Measurements from ENCODE around the gene RMP24.

Gene RMP24

GRCh38 chr18:35942133-35942532 is 30.3 kb upstream of the RMP24 start:
- DNase-seq = no peak
- no peak overlapping the region for H3K4me2 ChIP-seq (replicated peaks; ENCODE audit: extremely low read depth, low read length, poor library complexity, severe bottlenecking)
- no peak overlapping the region for H3K4me3 ChIP-seq (replicated peaks in 1 of 3; ENCODE audit: low read depth in 2 of 3, low read length in 3 of 3)
- no peak for TF ChIP-seq CTCF (IDR thresholded peaks at IDR 0.05)
- no peak overlapping the region for H3K9ac ChIP-seq (ENCODE audit: insufficient read depth, low read length, poor library complexity, severe bottlenecking)
- intact Hi-C loops (cut with micrococcal nuclease) = no loop called here
- H3K4me1 ChIP-seq (ENCODE audit: control insufficient read depth in 1 of 2, insufficient read depth in 2 of 2, low read length in 2 of 2) = no peaks in the 10 kb centered on the region
- Mint-ChIP-seq H3K27me3 (ENCODE audit: low read depth in 3 of 3) (peaks cover 0 to 4% (median 2%) of the 10 kb centered on the region in 3 donors), H3K4me3 (no peak overlapping the region), H3K9me3 (no peaks in the 10 kb centered on the region), H3K27ac (no peak overlapping the region), H3K4me1 (no peaks in the 10 kb centered on the region), H3K36me3 (no peaks in the 10 kb centered on the region)
- no peaks in the 10 kb centered on the region for H3K27me3 ChIP-seq (ENCODE audit: control insufficient read depth in 2 of 2, insufficient read depth in 2 of 2, low read length in 2 of 2)
- no peak overlapping the region for H2AFZ ChIP-seq (ENCODE audit: insufficient read depth, low read depth, low read length, poor library complexity, severe bottlenecking)
- H3K9me3 ChIP-seq (replicated peaks in 1 of 2; ENCODE audit: control insufficient read depth in 1 of 2, insufficient read depth in 1 of 2, low read length in 2 of 2) = no peaks in the 10 kb centered on the region
- no peaks in the 10 kb centered on the region for H3K79me2 ChIP-seq (ENCODE audit: insufficient read depth, low read length)
- no peak overlapping the region for H3K27ac ChIP-seq (ENCODE audit: low read depth in 1 of 2, low read length in 2 of 2)
- no peaks in the 10 kb centered on the region for H4K20me1 ChIP-seq (ENCODE audit: insufficient read depth, low read length)
- H3K36me3 ChIP-seq (replicated peaks in 1 of 2; ENCODE audit: control insufficient read depth in 1 of 2, insufficient read depth in 2 of 2, low read length in 2 of 2) = no peaks in the 10 kb centered on the region

GRCh38 chr18:35942661-35943060 is 29.8 kb upstream of the RMP24 start:
- Histone ChIP-seq H3K4me1 (ENCODE audit: control insufficient read depth in 1 of 2, insufficient read depth in 2 of 2, low read length in 2 of 2) (no peaks in the 10 kb centered on the region), H2AFZ (ENCODE audit: insufficient read depth, low read depth, low read length, poor library complexity, severe bottlenecking) (no peak overlapping the region), H3K4me2 (replicated peaks; ENCODE audit: extremely low read depth, low read length, poor library complexity, severe bottlenecking) (no peak overlapping the region), H3K9me3 (replicated peaks in 1 of 2; ENCODE audit: control insufficient read depth in 1 of 2, insufficient read depth in 1 of 2, low read length in 2 of 2) (no peaks in the 10 kb centered on the region), H3K4me3 (replicated peaks in 1 of 3; ENCODE audit: low read depth in 2 of 3, low read length in 3 of 3) (no peak overlapping the region), H3K27ac (ENCODE audit: low read depth in 1 of 2, low read length in 2 of 2) (no peak overlapping the region), H3K36me3 (replicated peaks in 1 of 2; ENCODE audit: control insufficient read depth in 1 of 2, insufficient read depth in 2 of 2, low read length in 2 of 2) (no peaks in the 10 kb centered on the region), H3K27me3 (ENCODE audit: control insufficient read depth in 2 of 2, insufficient read depth in 2 of 2, low read length in 2 of 2) (no peaks in the 10 kb centered on the region), H3K9ac (ENCODE audit: insufficient read depth, low read length, poor library complexity, severe bottlenecking) (no peak overlapping the region), H4K20me1 (ENCODE audit: insufficient read depth, low read length) (no peaks in the 10 kb centered on the region), H3K79me2 (ENCODE audit: insufficient read depth, low read length) (no peaks in the 10 kb centered on the region)
- TF ChIP-seq CTCF (IDR thresholded peaks at IDR 0.05) = no peak
- WGBS (ENCODE audit: insufficient coverage) = 100% methylated on average over 4 of the region's 6 CpGs
- Mint-ChIP-seq H3K4me3 (no peak overlapping the region), H3K27ac (peak overlapping the region in 1 of 7 donors; percentile 9), H3K9me3 (no peaks in the 10 kb centered on the region), H3K27me3 (ENCODE audit: low read depth in 3 of 3) (peaks cover 0 to 4% (median 0%) of the 10 kb centered on the region in 3 donors), H3K4me1 (no peaks in the 10 kb centered on the region), H3K36me3 (no peaks in the 10 kb centered on the region)
- DNase-seq = no peak
- intact Hi-C loops (cut with micrococcal nuclease) = no loop called here

Measured in CD14-positive monocyte (primary cell).